HG02588 (cell line): ENCODE data around the gene GNL2.
"Not testable (repeated sequence)": the region's sequence is repeated elsewhere in the genome, so short reads cannot be mapped to it uniquely, and the experiment has no call there.

Experiments used
- ATAC-seq: cut with Tn5 transposase; IDR thresholded peaks from one replicate; pipeline ENCODE4 v1.9.1; 2021; ENCODE audit warnings: mild to moderate bottlenecking, moderate library complexity; ENCODE audit not compliant: unreplicated experiment

Gene GNL2

DNA sequence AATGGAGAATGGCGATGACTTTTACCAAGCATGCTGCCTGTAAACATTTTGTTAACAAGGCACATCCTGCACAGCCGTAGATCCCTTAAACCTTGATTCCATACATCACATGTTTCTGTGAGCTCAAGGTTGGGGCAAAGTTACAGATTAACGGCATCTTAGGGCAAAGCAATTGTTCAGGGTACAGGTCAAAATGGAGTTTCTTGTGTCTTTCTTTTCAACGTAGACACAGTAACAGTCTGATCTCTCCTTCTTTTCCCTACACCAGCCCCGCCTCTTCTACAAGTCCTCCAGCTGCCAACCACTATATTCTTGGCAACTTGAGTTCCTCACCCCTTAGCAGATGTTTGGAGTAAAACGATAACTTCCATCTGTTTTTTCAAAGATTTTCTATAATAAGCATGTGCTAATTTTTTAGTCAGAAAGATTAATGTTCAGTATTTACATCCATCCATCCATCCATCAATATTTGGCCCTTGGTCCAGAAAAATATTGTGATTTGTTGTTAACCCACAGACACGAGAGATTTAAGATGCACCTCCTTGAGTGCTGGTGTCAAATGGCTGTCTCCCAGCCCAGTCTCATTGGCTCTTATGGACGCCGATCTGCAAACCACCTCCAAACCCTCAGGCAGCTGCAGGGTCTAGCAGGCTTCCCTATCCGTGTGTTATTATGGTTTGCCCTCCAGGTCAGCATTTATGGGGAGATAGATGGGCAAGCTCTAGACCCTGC, 35.2 kb downstream of the GNL2 start:
- ATAC-seq: no peak

DNA sequence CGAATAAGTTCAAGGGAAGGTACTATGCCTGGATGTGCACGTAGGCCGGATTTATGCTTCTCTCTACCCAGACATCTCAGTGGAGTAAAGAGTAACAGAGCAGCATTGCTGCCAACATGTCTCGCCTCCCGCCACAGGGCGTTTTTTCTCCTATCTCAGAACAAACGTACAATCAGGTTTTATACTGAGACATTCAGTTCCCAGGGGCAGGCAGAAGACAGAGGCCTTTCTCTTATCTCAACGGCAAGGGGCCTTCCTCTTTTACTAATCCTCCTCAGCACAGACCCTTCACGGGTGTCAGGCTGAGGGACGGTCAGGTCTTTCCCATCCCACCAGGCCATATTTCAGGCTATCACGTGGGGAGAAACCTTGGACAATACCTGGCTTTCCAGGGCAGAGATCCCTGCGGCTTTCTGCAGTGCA, 35.8 kb downstream of the GNL2 start:
- ATAC-seq: not testable (repeated sequence)

DNA sequence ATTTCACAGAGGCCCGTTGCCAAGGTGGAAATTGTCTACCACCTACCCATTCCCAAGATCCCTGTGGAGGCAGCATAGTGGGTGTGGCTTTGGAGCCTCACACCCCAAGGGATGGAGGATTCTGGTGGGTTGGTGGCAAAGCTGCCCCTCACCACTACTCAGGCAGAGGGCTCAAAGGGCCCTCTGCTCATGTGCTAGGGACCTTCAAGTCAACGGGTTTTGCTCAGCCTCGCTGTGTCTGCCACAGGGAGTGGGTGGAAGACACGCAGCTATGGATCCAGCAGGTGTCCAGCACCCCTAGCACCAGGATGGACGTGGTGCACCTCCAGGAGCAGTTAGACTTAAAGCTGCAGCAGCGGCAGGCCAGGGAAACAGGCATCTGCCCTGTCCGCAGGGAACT, 36.7 kb downstream of the GNL2 start:
- no peak for ATAC-seq

DNA sequence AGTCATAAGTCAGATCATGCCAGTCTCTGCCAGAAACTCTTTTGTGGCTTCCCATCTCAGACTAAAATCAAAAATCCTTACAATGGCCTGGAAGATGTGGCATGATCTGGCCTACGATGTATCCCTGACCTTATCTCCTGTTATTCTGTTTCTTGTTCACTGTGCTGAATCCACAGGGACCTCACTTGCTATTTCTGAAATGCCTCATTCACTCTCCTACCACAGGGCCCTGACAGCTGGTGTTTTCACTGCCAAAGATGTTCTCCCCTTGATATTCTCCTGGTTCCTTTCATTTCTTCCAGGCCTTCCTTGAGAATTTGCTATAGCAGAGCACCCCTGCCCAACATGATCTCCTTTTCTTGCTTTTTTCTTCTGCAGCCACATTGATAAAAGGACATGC, 37.3 kb downstream of the GNL2 start:
- ATAC-seq: no peak

DNA sequence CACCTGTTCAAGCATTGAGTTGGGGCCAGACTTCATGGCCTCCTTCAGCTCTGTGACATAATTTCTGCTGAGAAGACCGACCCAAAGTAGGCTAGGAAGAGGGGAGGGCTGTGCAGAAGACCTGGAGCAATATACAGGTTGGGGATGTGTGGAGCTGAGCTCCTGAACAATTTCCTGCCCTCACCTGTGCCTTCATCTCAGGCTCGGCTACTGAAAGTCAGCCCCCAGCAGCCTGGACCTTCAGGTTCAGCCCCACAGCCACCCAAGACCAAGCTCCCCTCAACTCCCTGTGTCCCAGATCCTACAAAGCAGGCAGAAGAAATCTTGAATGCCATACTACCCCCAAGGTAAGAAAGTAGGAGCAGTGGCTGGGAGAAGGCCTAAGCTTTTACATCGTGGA, 38.3 kb downstream of the GNL2 start:
- ATAC-seq: no peak

DNA sequence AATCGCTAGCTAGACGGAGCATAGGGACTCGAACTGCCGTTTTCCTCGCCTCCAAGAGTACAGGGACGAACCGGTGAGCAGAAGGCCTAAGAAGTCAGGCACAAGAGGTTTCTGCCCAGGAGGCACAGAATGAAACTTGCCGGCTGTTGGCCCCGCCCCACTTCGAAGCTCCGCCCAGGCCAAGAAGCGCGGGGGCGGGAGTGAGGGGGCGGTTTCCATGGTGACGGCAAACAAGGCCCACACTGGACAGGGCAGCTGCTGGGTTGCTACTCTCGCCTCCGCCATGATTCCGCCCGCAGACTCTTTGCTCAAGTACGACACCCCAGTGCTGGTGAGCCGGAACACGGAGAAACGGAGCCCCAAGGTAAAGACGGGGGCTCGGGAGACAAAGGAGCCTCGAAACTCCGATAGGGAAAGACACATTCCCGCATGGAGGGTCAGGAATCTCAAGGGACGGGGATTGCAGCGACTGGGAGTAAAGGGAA, 39.0 kb downstream of the GNL2 start, which contains the start of gene DNALI1:
TSS of gene DNALI1 (plus strand) at position 229 of the 485 bp plus-strand sequence. CDS start at position 284, 55 bp downstream.
- ATAC-seq: no peak

DNA sequence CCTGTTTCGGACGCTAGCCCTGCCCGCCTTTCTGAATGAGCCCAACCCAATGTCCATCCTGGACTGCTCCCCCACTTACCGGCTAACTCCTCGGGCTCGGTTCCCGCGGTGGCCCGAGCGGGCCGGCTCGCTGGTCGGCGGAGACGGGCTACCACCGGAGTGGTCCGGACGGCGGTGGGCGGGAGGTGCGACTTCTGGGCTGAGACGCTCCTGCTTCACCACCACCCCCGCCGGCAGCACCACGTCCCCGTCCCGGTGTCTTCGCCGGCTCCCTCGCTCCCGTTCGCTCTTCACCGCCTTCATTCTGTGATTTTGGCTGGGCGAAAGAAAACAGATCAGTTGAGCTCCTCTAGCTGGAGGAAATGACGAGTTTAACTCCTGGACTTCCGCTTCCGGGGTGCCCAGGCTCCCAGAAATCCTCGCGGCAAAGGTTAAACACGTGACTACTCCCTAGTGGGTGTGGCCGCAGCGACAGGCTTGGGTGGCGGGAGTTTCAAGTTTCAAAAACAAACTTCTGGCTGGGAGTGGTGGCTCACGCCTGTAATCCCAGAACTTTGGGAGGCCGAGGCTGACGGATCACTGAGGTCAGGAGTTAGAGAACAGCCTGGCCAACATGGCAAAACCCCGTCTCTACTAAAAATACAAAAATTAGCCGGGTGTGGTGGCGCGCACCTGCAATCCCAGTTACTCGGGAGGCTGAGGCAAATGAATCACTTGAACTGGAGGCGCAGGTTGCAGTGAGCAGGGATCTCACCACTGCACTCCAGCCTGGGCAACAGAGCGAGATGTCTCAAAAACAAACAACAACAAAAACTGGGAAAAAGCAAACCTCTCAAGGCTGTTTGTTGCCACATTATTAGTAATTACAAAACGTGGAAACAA, 41.6 kb downstream of the GNL2 start, which contains the start of gene SNIP1:
TSS of gene SNIP1 (minus strand) at position 367 of the 882 bp plus-strand sequence. CDS start at position 303, 64 bp downstream.
- peak; percentile 76 for ATAC-seq

DNA sequence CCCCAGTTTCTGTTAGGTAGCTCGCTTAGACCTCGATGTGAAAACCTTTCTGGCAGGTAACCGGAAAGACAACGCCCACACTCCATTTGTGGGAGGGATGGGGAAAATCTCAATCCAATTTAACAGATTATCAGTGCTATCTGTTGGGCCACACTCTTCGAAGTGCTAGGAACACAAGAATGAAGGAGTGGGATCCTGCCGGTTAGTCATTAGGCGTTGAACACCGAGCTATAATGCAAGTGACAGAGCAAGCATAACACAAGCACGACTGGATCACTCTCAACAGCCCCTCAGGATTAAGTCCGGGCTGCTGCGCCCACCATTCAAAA, 42.2 kb downstream of the GNL2 start:
- peak; percentile 11 for ATAC-seq

DNA sequence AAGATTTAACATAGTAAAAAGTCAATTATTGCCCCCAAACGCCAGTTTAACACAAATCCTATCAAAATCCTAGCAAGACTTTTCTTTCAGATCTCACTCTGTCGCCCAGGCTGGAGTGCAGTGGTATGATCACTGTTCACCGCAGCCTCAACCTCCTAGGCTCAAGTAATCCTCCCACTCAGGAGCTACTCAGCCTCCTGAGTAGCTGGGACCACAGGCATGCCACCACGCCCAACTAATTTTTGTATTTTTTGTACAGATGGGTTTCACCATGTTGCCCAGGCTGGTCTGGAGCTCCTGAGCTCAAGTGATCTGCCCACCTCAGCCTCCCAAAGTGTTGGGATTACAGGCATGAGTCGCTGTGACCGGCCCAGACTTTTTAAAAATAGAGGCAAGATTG, 46.4 kb downstream of the GNL2 start:
- ATAC-seq: no peak

DNA sequence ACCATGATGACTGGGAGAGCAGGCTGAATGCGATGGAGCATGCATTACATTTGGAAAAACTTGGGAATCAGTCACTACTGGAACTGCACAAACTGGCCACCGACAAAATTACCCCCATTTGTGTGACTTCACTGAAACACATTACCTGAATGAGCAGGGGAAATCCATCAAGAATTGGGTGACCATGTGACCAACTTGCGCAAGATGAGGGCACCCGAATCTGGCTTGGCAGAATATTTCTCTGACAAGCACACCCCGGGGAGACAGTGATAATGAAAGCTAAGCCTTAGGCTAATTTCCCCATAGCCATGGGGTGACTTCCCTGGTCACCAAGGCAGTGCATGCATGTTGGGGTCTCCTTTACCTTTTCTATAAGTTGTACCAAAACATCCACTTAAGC, 50.7 kb downstream of the GNL2 start:
- no peak for ATAC-seq

DNA sequence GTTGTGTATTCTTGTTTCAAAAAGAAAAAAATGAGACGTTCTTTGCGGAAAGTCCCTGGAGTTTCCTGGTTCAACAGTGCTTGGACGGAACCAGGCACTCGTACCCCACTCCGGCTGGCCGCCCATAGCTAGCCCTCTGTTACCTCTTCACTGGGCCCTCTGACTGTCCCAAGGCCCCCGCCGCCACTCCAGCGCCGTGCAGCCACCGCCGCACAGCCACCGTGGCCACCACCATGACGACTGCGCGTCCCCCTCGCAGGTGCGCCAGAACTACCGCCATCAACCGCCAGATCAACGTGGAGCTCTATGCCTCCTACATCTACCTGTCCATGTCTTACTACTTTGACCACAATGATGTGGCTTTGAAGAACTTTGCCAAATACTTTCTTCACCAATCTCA, 51.2 kb downstream of the GNL2 start:
- ATAC-seq: no peak

DNA sequence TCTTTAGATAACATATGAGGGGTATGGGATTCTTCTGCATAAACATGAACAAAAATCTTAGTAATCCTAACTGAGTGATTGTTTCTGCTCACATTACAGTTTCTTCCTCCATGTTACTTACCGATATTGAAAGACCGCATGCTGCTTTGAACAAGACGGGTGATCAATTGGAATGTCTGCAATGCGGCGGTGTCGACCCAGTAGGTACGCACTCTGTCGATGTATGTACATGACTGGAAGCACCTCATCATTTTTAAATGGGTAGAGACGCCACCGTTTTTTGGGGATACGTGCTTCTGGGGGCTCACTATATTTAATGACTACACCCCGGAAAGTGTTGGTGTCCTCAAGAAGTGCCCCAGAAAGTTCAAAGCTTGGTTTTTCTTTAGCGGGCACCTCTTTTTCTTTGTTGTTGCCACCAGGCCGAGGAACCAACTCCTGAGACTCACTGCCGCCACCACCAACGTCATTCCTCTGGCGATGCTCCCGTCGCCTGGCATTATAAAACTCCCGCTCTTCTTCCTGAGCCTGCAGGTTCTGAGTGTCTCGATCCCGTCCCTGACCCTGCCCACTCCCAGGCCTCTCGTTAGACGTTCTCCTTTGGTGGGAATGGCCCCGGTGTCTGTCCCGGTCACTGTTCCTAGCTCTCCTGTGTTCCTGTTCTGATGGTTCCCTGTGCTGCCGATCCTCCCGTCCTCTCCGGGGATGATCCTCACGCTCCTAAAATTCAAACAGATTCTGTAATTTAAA, 55.5 kb downstream of the GNL2 start:
- no peak for ATAC-seq

DNA sequence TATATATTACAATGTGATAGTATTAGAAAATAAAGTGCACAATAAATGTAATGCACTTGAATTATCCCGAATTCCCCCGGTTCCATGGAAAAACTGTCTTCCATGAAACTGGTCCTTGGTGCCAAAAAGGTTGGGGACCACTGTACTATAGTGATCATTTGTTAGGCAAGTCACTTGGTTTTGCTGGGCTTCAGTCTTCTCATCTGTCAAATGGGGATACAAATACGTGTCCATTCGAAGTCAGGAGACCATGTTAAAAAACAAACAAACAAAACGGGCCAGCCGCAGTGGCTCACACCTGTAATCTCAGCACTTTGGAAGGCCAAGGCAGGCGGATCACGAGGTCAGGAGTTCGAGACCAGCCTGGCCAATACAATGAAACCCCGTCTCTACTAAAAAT, 56.6 kb downstream of the GNL2 start:
- ATAC-seq: not testable (repeated sequence)

DNA sequence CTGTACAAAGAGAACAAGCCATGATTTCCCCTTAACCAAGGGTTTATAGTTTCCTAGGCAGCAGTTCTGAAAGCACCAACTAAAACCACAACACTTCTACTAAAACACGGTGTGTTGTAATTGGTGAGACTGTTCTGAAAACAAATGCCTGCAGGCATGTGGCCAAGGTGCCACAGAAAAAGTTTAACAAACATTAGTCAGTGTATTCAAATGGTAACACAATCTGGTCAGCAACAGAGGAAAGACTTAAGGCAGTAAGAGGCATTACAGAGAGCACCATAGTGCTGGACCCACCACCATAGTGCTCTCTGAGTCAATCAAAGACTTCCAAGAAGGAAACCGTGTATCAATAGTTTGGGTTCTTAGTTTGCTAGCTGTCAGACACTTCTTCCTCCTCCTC, 58.4 kb downstream of the GNL2 start:
- no peak for ATAC-seq

DNA sequence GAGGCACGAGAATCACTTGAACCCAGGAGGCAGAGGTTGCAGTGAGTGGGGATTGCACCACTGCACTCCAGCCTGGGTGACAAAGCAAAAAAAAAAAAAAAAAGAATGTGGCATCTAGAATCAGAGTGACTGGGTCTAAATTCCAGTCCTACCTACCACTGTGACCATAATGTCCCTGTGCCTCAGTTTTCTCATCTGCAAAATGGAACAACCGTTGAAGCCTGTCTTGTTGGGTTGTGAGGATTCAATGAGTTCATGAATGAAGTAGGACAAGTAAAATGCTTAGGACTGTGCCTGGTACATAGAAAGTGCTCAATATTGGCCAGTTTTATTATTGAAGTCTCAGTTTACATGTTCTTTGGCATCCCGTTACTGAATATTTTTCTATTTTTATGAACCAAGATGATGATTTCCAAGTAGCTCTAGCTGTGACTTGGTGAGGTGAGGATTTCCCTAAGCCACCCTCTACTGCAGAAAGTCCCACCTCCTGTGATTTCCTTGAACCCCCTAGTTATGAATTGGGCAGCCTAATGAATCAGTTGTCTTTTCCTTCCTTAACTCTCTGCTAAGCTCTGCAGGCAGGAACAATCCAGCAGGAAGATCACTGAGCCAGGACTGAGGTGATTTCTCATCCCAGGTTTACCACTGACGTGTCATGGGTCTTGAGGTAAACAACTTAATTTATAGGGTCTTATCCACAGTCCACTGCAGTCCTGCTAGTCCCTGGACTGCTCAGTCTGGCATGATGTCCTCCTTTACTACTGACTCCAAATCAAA, 62.2 kb downstream of the GNL2 start:
- ATAC-seq: no peak

DNA sequence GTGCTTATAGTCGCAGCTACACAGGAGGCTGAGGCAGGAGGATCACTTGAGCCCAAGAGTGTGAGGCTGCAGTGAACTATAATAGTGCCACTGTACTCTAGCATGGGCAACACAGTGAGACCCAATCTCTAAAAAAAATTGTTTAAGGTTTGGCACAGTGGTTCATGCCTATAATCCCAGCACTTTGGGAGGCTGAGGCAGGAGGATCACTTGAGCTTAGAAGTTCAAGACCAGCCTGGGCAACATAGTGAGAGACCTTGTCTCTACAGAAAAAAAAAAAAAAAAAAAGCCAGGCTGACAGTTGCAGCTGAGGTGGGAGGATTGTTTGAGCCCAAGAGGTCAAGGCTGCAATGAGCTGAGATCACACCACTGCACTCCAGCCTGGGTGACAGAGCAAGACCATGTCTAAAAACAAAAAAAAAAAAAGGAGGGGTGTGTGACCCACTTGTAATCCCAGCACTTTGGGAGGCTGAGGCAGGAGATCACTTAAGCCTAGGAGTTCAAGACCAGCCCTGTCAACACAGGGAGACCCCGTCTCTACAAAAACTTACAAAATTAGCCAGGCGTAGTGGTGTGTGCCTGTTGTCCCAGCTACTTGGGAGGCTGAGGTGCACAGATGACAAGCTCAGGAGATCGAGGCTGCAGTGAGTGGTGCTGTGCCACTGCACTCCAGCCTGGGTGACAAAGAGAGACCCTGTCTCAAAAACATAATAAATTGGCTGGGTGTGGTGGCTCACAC, 63.1 kb downstream of the GNL2 start:
- ATAC-seq: not testable (repeated sequence)

DNA sequence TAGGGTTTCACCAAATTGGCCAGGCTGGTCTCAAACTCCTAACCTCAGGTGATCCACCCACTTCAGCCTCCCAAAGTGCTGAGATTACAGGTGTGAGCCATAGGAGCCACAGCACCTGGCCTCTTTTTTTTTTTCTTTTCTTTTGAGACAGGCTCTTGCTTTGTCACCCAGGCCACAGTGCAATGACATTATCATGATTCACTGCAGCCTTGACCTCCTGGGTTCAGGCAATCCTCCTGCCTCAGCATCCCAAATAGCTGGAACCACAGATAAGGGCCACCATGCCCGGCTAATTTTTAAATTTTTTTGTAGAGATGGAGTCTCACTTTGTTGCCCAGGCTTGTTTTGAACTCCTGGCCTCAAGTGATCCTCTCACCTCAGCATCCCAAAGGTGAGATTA, 65.8 kb downstream of the GNL2 start:
- ATAC-seq: not testable (repeated sequence)

DNA sequence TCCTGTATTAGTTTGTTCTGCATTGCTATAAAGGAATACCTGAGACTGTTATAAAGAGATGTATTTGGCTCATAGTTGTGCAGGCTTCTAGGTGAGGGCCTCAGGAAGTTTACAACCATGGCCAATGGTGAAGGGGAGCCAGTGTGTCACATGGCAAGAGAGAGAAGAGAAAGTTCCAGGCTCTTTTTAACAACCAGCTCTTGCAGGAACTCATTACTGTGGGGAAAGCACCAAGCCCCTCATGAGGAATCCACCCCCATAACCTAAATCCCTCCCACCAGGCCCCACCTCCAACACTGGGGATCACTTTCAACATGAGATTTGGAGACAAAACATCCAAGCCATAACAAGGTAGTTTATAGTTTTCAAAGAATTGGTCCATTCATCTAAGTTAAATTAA, 76.1 kb downstream of the GNL2 start:
- ATAC-seq: no peak

DNA sequence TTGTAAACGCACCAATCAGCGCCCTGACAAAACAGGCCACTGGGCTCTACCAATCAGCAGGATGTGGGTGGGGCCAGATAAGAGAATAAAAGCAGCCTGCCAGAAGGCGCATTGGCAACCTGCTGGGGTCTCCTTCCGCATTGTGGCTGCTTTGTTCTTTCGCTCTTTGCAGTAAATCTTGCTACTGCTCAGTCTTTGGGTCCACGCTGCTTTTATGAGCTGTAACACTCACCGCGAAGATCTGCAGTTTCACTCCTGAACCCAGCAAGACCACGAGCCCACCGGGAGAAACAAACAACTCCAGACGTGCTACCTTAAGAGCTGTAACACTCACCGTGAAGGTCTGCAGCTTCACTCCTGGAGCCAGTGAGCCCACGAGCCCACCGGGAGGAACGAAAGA, 76.8 kb downstream of the GNL2 start:
- not testable (repeated sequence) for ATAC-seq

DNA sequence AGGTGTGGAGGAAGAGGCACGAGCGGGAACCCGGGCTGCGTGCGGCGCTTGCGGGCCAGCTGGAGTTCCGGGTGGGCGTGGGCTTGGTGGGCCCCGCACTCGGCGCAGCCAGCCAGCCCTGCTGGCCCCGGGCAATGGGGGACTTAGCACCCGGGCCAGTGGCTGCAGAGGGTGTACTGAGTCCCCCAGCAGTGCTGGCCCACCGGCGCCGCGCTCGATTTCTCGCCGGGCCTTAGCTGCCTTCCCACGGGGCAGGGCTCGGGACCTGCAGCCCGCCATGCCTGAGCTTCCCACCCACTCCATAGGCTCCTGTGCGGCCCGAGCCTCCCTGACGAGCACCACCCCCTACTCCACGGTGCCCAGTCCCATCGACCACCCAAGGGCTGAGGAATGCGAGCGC, 77.5 kb downstream of the GNL2 start:
- not testable (repeated sequence) for ATAC-seq
